ENCODE measurements around the gene DACT2.
"Not testable (repeated sequence)": the region's sequence is repeated elsewhere in the genome, so short reads cannot be mapped to it uniquely, and the experiment has no call there.

Gene DACT2

GRCh38 chr6:168361766-168362165, 42.2 kb upstream of the DACT2 start:
- Histone ChIP-seq H3K4me3 (ENCODE audit: low read length) (no peak overlapping the region), H2AFZ (ENCODE audit: low read depth, low read length) (no peak overlapping the region), H3K27me3 (ENCODE audit: insufficient read depth, low read length) (no peaks in the 10 kb centered on the region), H3K4me1 (ENCODE audit: insufficient read depth, low read length) (no peaks in the 10 kb centered on the region), H3K36me3 (ENCODE audit: insufficient read depth, low read length) (no peaks in the 10 kb centered on the region), H3K9me3 (ENCODE audit: low read length) (peaks cover 3% of the 10 kb centered on the region)

DNA sequence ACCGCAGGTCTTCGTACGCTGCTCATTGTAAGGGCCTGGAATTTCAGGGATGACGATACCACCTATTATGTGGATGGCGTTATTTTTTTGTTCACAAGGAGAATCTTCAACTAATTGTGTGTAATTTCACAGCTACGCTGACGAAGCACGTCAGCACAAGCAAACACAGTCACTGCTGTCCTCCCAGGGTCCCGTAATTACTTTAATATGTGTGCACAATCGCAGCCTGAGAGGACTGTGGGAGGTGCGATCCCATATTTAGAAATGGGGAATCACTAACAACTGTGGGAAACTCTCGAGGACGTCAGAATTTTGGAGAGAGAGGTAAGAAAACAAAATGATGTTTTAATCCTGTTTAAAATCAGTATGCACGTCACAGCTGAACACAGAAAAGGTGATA, 40.2 kb upstream of the DACT2 start:
- no peaks in the 10 kb centered on the region for H3K27me3 ChIP-seq (ENCODE audit: insufficient read depth, low read length)
- peaks cover 3% of the 10 kb centered on the region for H3K4me1 ChIP-seq (ENCODE audit: insufficient read depth, low read length)
- H3K36me3 ChIP-seq (ENCODE audit: insufficient read depth, low read length), result no peaks in the 10 kb centered on the region
- no peak overlapping the region for H3K4me3 ChIP-seq (ENCODE audit: low read length)
- H2AFZ ChIP-seq (ENCODE audit: low read depth, low read length), result no peak overlapping the region
- peaks cover 2% of the 10 kb centered on the region for H3K9me3 ChIP-seq (ENCODE audit: low read length)

- Histone ChIP-seq H3K4me3 (ENCODE audit: low read length) (no peak overlapping the region), H3K27me3 (ENCODE audit: insufficient read depth, low read length) (no peaks in the 10 kb centered on the region), H2AFZ (ENCODE audit: low read depth, low read length) (no peak overlapping the region), H3K9me3 (ENCODE audit: low read length) (peaks cover 2% of the 10 kb centered on the region), H3K36me3 (ENCODE audit: insufficient read depth, low read length) (no peaks in the 10 kb centered on the region), H3K4me1 (ENCODE audit: insufficient read depth, low read length) (peaks cover 3% of the 10 kb centered on the region)
Measured at GRCh38 chr6:168358842-168359420, 39.4 kb upstream of the DACT2 start.

DNA sequence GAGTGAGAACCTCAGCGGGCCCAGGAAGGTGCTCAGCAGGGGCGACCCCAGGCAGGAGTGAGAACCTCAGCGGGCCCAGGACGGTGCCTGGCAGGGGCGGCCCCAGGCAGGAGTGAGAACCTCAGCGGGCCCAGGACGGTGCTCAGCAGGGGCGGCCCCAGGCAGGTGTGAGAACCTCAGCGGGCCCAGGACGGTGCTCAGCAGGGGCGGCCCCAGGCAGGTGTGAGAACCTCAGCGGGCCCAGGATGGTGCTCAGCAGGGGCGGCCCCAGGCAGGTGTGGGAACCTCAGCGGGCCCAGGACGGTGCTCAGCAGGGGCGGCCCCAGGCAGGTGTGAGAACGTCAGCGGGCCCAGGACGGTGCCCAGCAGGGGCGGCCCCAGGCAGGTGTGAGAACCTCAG, 37.3 kb upstream of the DACT2 start:
- H3K9me3 ChIP-seq (ENCODE audit: low read length); H3K4me1 ChIP-seq (ENCODE audit: insufficient read depth, low read length): not testable (repeated sequence)

GRCh38 chr6:168355716-168356522, 36.3 kb upstream of the DACT2 start:
- Histone ChIP-seq H3K4me3 (ENCODE audit: low read length) (no peak overlapping the region), H3K4me1 (ENCODE audit: insufficient read depth, low read length) (peaks cover 3% of the 10 kb centered on the region), H3K27me3 (ENCODE audit: insufficient read depth, low read length) (no peaks in the 10 kb centered on the region), H3K36me3 (ENCODE audit: insufficient read depth, low read length) (no peaks in the 10 kb centered on the region), H3K9me3 (ENCODE audit: low read length) (peaks cover 3% of the 10 kb centered on the region), H2AFZ (ENCODE audit: low read depth, low read length) (no peak overlapping the region)

More for the DNA sequence above, 37.3 kb upstream of the DACT2 start:
- not testable (repeated sequence) for H3K27me3 ChIP-seq (ENCODE audit: insufficient read depth, low read length); H3K36me3 ChIP-seq (ENCODE audit: insufficient read depth, low read length); H2AFZ ChIP-seq (ENCODE audit: low read depth, low read length); H3K4me3 ChIP-seq (ENCODE audit: low read length)

DNA sequence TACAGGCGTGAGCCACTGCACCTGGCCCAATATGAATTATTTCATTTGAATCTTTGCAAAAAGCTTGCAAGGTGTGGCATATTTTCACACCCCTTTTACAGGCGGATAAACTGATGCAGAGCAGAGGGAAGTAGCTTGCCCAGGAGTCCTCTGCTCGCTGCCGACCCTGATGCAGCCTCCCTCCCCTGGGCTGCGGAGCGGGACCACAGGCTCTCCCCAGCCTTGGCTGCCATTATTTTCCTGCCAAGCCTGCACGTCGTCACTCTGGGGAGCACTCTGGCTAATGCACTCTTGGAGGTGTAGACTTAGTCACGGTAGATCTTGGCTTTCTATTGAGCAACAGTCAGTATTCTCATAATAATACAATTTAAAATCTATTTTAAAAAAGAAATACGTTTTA, 34.8 kb upstream of the DACT2 start:
- no peak overlapping the region for H3K4me3 ChIP-seq (ENCODE audit: low read length)
- H3K9me3 ChIP-seq (ENCODE audit: low read length), result peaks cover 3% of the 10 kb centered on the region
- no peaks in the 10 kb centered on the region for H3K36me3 ChIP-seq (ENCODE audit: insufficient read depth, low read length)
- H2AFZ ChIP-seq (ENCODE audit: low read depth, low read length), result no peak overlapping the region
- H3K4me1 ChIP-seq (ENCODE audit: insufficient read depth, low read length), result peaks cover 3% of the 10 kb centered on the region
- H3K27me3 ChIP-seq (ENCODE audit: insufficient read depth, low read length), result no peaks in the 10 kb centered on the region

- H3K36me3 ChIP-seq (ENCODE audit: insufficient read depth, low read length), result no peaks in the 10 kb centered on the region
- H2AFZ ChIP-seq (ENCODE audit: low read depth, low read length), result no peak overlapping the region
- H3K4me3 ChIP-seq (ENCODE audit: low read length), result no peak overlapping the region
- peaks cover 3% of the 10 kb centered on the region for H3K4me1 ChIP-seq (ENCODE audit: insufficient read depth, low read length)
- peaks cover 3% of the 10 kb centered on the region for H3K9me3 ChIP-seq (ENCODE audit: low read length)
- no peaks in the 10 kb centered on the region for H3K27me3 ChIP-seq (ENCODE audit: insufficient read depth, low read length)
Measured at GRCh38 chr6:168353041-168353440, 33.5 kb upstream of the DACT2 start.

DNA sequence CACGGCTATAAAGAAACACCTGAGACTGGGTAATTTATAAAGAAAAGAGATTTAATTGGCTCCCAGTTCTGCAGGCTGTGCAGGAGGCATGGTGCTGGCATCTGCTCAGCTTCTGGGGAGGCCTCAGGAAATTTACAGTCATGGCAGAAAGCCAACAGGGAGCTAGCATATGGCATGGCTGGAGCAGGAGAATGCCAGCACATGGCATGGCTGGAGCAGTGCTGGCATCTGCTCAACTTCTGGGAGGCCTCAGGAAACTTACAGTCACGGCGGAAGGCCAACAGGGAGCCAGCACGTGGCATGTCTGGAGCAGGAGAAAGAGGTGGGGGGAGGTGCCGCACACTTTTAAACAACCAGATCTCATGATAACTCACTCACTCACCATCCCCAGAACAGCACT, 32.5 kb upstream of the DACT2 start:
- H2AFZ ChIP-seq (ENCODE audit: low read depth, low read length), result no peak overlapping the region
- no peaks in the 10 kb centered on the region for H3K36me3 ChIP-seq (ENCODE audit: insufficient read depth, low read length)
- no peaks in the 10 kb centered on the region for H3K27me3 ChIP-seq (ENCODE audit: insufficient read depth, low read length)
- no peak overlapping the region for H3K4me3 ChIP-seq (ENCODE audit: low read length)
- peaks cover 3% of the 10 kb centered on the region for H3K4me1 ChIP-seq (ENCODE audit: insufficient read depth, low read length)
- H3K9me3 ChIP-seq (ENCODE audit: low read length), result peaks cover 3% of the 10 kb centered on the region

DNA sequence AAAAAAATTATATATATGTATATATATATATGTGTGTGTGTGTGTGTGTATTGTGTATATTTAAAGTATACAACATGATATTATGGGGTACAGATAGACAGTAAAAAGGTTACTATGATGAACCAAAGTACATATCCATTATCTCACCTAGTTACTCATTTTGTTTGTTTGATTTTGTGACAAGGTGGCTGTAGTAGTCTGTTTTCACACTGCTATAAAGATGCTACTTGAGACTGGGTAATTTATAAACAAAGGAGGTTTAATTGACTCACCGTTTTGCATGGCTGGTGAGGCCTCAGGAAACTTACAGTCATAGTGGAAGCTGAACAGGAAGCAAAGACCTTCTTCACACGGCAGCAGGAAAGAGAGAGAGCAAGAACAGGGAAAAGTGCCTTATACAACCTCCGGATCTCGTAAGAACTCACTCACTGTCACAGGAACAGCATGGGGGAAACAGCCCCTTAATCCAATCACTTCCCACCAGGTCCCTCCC, 30.2 kb upstream of the DACT2 start:
- Histone ChIP-seq H3K9me3 (ENCODE audit: low read length) (peaks cover 3% of the 10 kb centered on the region), H3K4me1 (ENCODE audit: insufficient read depth, low read length) (no peaks in the 10 kb centered on the region), H3K27me3 (ENCODE audit: insufficient read depth, low read length) (no peaks in the 10 kb centered on the region), H3K4me3 (ENCODE audit: low read length) (no peak overlapping the region), H3K36me3 (ENCODE audit: insufficient read depth, low read length) (no peaks in the 10 kb centered on the region), H2AFZ (ENCODE audit: low read depth, low read length) (no peak overlapping the region)

- Histone ChIP-seq H3K4me1 (ENCODE audit: insufficient read depth, low read length) (no peaks in the 10 kb centered on the region), H2AFZ (ENCODE audit: low read depth, low read length) (no peak overlapping the region), H3K27me3 (ENCODE audit: insufficient read depth, low read length) (no peaks in the 10 kb centered on the region), H3K9me3 (ENCODE audit: low read length) (peaks cover 3% of the 10 kb centered on the region), H3K4me3 (ENCODE audit: low read length) (no peak overlapping the region), H3K36me3 (ENCODE audit: insufficient read depth, low read length) (no peaks in the 10 kb centered on the region)
Measured at GRCh38 chr6:168348186-168348585, 28.6 kb upstream of the DACT2 start.

DNA sequence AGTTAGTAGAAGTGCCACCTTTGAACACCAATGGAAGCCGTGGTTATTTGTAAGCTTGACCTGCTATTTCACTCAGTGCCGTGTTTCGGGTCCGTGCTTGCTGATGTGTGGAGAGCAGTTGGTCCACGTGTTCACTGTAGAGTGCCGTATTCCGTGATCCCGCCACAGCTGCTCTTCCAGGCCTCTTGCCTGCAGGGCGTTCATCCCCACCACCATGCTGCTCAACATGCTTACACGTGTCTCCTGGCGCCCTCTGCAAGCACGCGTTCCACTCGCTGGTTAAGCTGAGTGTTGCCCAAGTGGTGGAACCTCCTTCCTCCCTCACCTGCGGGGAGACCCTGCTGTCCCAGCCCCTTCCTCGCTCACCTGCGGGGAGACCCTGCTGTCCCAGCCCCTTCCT, 28.0 kb upstream of the DACT2 start:
- Histone ChIP-seq H3K27me3 (ENCODE audit: insufficient read depth, low read length) (no peaks in the 10 kb centered on the region), H3K9me3 (ENCODE audit: low read length) (peaks cover 3% of the 10 kb centered on the region), H3K4me3 (ENCODE audit: low read length) (no peak overlapping the region), H3K4me1 (ENCODE audit: insufficient read depth, low read length) (no peaks in the 10 kb centered on the region), H3K36me3 (ENCODE audit: insufficient read depth, low read length) (no peaks in the 10 kb centered on the region), H2AFZ (ENCODE audit: low read depth, low read length) (no peak overlapping the region)

DNA sequence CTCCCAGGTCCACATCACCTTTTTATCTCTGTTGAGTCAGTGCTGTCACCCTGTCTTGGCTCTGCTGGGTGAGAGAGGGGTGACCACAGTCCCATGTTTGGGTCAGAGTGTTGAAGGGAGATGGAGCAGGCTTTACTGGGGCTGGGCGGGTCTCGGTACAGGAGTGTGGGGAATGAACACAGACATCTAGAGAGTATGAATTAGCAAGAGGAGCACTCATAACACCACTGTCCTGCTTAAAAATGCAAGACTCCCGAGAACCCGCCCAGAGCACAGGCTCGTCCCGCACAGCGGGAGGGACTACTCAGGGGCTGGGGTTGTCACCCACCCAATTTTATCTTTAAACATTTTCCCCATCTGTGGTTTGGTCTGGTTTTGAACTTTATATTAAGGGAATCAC, 27.5 kb upstream of the DACT2 start:
- no peaks in the 10 kb centered on the region for H3K4me1 ChIP-seq (ENCODE audit: insufficient read depth, low read length)
- no peaks in the 10 kb centered on the region for H3K27me3 ChIP-seq (ENCODE audit: insufficient read depth, low read length)
- no peaks in the 10 kb centered on the region for H3K36me3 ChIP-seq (ENCODE audit: insufficient read depth, low read length)
- no peak overlapping the region for H3K4me3 ChIP-seq (ENCODE audit: low read length)
- H3K9me3 ChIP-seq (ENCODE audit: low read length), result peaks cover under 1% of the 10 kb centered on the region
- H2AFZ ChIP-seq (ENCODE audit: low read depth, low read length), result no peak overlapping the region

GRCh38 chr6:168345896-168346754, 26.5 kb upstream of the DACT2 start:
- no peaks in the 10 kb centered on the region for H3K27me3 ChIP-seq (ENCODE audit: insufficient read depth, low read length)
- no peak overlapping the region for H3K4me3 ChIP-seq (ENCODE audit: low read length)
- no peaks in the 10 kb centered on the region for H3K36me3 ChIP-seq (ENCODE audit: insufficient read depth, low read length)
- no peaks in the 10 kb centered on the region for H3K4me1 ChIP-seq (ENCODE audit: insufficient read depth, low read length)
- no peaks in the 10 kb centered on the region for H3K9me3 ChIP-seq (ENCODE audit: low read length)
- no peak overlapping the region for H2AFZ ChIP-seq (ENCODE audit: low read depth, low read length)
